ENCODE results near the gene SOCS2. TPM values are rescaled to one million over a fixed set of nuclear protein-coding genes. Genes with fewer than 3 reads are reported as not detected.

The SOCS2 gene
- total RNA-seq, 1 experiment from 2014 or later, result 15.2 TPM

- no peak overlapping the region for H3K27ac ChIP-seq (ENCODE audit: low read depth, low read length)
- BruUV-seq (replicated peaks), result TSS peak; percentile 53
Measured at GRCh38 chr12:93569301-93569655, 3.2 kb upstream of the SOCS2 start.

More at GRCh38 chr12:93569301-93569655, 3.2 kb upstream of the SOCS2 start:
- H3K4me3 ChIP-seq (replicated peaks in 1 of 2; ENCODE audit: low read depth in 1 of 2, low read length in 2 of 2), result peak overlapping the region; percentile 72 to 73
- ChIA-PET RAD21 (ENCODE audit: low non-redundant PET in 1 of 2, low total read pairs in 2 of 2, uncharacterized antibody in 2 of 2, unreplicated experiment in 2 of 2) (interaction anchor here (1.0 to 1.3 kb wide), 6 partner anchors 197 to 533 kb away, joined by 3 to 18 read pairs (median 6); no protein-coding TSS in a partner anchor), POLR2A (interaction anchor here (1.3 kb wide), 1 partner anchor 532 kb away, joined by 5 read pairs; no protein-coding TSS in a partner anchor), CTCF (interaction anchor here (0.5 to 2.9 kb wide), 15 partner anchors 13 to 582 kb away, joined by 3 to 42 read pairs (median 4); no protein-coding TSS in a partner anchor)
- no peaks in the 10 kb centered on the region for H3K27me3 ChIP-seq (ENCODE audit: insufficient read depth, low read length)
- peaks cover 21% of the 10 kb centered on the region; the same call in 1 of the 2 replicates for H3K79me2 ChIP-seq (ENCODE audit: insufficient read depth, low read length)
- no peaks in the 10 kb centered on the region for H3K9me2 ChIP-seq (ENCODE audit: insufficient read depth)
- no peaks in the 10 kb centered on the region for H4K20me1 ChIP-seq (ENCODE audit: insufficient read depth)
- ATAC-seq (no peak), DNase-seq (ENCODE audit: low read depth, low spot score) (no peak)
- H3K36me3 ChIP-seq (ENCODE audit: control insufficient read depth in 1 of 2, insufficient read depth in 2 of 2, low read length in 2 of 2), result no peaks in the 10 kb centered on the region
- no peaks in the 10 kb centered on the region for H3K9me3 ChIP-seq (ENCODE audit: control insufficient read depth in 1 of 2, insufficient read depth in 1 of 2, low read depth in 1 of 2, low read length in 2 of 2)
- TF ChIP-seq EZH2 (IDR thresholded peaks at IDR 0.05) (no peak), CBX3 (IDR thresholded peaks at IDR 0.05; ENCODE audit: low read depth) (no peak), EZH2phosphoT487 (IDR thresholded peaks at IDR 0.05; ENCODE audit: borderline replicate concordance) (no peak), EGR1 (IDR thresholded peaks at IDR 0.05; ENCODE audit: low read depth) (no peak), CTCF (IDR thresholded peaks at IDR 0.05 in 2 of 3, conservative IDR thresholded peaks at IDR 0.05 in 1 of 3; ENCODE audit: borderline replicate concordance in 1 of 3, insufficient read depth in 1 of 3, low read depth in 2 of 3, low read length in 2 of 3) (no peak)
- no peak overlapping the region for H3K9ac ChIP-seq (ENCODE audit: low read length)
- H3K4me2 ChIP-seq (ENCODE audit: low read length), result peak overlapping the region; percentile 93
- peaks cover 5 to 30% of the 10 kb centered on the region in 2 experiments for H3K4me1 ChIP-seq (ENCODE audit: control insufficient read depth in 1 of 2, insufficient read depth in 2 of 2, low read length in 2 of 2)
- intact Hi-C loops (cut with micrococcal nuclease), result loop anchor here (1.0 to 10.0 kb wide), 4 partner anchors 173 to 532 kb away; no protein-coding TSS in a partner anchor
- peak overlapping the region; percentile 52 for H2AFZ ChIP-seq (ENCODE audit: low read depth, low read length, poor library complexity, severe bottlenecking)

Data from HCT116 (cell line).